Vagina (tissue), 2 donors: ENCODE measurements around the gene PLEKHG4B.

Experiments
- POLR2AphosphoS5 ChIP-seq, 2 donors: sonication (generic); formaldehyde crosslinking; IDR thresholded peaks; one replicate each; pipeline ENCODE4 v1.9.0; 2017; ENCODE audit warnings: antibody characterized with exemption in 2 of 2, mild to moderate bottlenecking in 2 of 2, low read depth in 1 of 2; ENCODE audit not compliant: insufficient read depth in 1 of 2
- TF ChIP-seq, protein P1 (sequence below), 3 experiments: fragments of 450-650 bp in 2 of 3; fragments of 200-600 bp in 1 of 3; sonication (generic) in 1 of 3; IDR thresholded peaks; one replicate each; pipeline ENCODE4 v1.5.1; 2017 to 2019; ENCODE audit warnings: antibody characterized with exemption in 3 of 3, mild to moderate bottlenecking in 2 of 3, moderate library complexity in 2 of 3

DNA sequence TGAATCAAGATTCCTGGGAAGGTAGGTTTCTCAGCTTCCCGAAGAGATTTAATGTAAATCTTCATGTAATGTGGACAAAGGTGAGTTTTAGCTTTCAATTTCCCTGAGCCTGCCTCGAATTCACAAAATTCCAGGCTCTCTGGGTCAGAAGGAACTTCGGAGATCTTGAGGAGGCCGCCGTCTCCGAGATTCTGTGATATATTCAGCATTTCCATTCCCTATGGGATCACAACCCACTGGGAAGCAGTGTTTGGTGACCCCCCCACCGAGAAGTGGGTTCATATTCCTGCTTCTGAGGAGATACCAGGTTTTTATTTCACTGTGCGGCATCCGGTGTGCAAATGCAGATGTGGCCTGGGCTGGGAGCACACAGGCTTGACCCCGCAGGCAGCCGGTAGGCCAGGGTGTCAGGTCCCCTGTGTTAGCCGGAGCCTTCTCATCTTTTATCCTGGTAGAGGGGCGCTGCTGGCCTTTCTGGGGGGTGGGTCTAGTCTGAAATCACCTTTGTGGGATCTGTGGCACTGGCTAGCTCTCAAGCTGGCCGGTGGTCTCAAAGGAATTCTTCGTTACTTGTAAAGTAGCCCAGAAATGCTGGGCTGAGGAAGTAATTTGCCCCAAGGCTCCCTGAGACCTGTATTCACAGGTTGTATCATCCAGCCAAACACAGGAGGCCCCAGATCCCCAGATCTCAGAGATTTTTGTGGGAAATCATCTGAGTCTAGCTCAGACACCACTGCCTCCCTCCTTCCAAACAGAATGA lies 1.4 kb downstream of the PLEKHG4B start:
- no peak for TF ChIP-seq POLR2AphosphoS5 (IDR thresholded peaks at IDR 0.05; ENCODE audit: insufficient read depth in 1 of 2, low read depth in 1 of 2)
- TF ChIP-seq, protein P1, sequence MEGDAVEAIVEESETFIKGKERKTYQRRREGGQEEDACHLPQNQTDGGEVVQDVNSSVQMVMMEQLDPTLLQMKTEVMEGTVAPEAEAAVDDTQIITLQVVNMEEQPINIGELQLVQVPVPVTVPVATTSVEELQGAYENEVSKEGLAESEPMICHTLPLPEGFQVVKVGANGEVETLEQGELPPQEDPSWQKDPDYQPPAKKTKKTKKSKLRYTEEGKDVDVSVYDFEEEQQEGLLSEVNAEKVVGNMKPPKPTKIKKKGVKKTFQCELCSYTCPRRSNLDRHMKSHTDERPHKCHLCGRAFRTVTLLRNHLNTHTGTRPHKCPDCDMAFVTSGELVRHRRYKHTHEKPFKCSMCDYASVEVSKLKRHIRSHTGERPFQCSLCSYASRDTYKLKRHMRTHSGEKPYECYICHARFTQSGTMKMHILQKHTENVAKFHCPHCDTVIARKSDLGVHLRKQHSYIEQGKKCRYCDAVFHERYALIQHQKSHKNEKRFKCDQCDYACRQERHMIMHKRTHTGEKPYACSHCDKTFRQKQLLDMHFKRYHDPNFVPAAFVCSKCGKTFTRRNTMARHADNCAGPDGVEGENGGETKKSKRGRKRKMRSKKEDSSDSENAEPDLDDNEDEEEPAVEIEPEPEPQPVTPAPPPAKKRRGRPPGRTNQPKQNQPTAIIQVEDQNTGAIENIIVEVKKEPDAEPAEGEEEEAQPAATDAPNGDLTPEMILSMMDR (IDR thresholded peaks at IDR 0.05): no peak
